Heart left ventricle (tissue), 16 donors: ENCODE results near the gene NAT14. TPM values are rescaled to one million over a fixed set of nuclear protein-coding genes. Genes with fewer than 3 reads are reported as not detected.

ENCODE experiments used
- ATAC-seq, 4 donors: fragments of 200-7000 bp; cut with Tn5 transposase; one replicate each; pipeline ENCODE4 v1.9.1; 2020 to 2022; ENCODE audit warnings: moderate library complexity in 4 of 4, mild to moderate bottlenecking in 3 of 4, moderate number of reproducible peaks in 1 of 4
- DNase-seq, 5 donors: peaks; one replicate each; pipeline ENCODE4 v3.0.0-alpha.2; 2020
- H3K27ac ChIP-seq, 12 donors: fragments of 200-600 bp; sonication (generic) in 4 of 12; one replicate each; pipeline versions ENCODE4 v1.5.0 to v1.8.0; 2016 to 2022; ENCODE audit warnings: mild to moderate bottlenecking in 2 of 12
- H3K27me3 ChIP-seq, 9 donors: fragments of 200-600 bp; sonication (generic) in 2 of 9; one replicate each; pipeline versions ENCODE4 v1.5.1 to v1.8.0; 2016 to 2022; ENCODE audit warnings: mild to moderate bottlenecking in 3 of 9
- H3K36me3 ChIP-seq, 9 donors: fragments of 200-600 bp; sonication (generic) in 2 of 9; one replicate each; pipeline versions ENCODE4 v1.5.0 to v1.8.0; 2018 to 2022; ENCODE audit warnings: mild to moderate bottlenecking in 2 of 9
- H3K4me1 ChIP-seq, 12 donors: fragments of 200-600 bp; sonication (generic) in 4 of 12; one replicate each; pipeline versions ENCODE4 v1.5.0 to v1.8.0; 2016 to 2022; ENCODE audit warnings: mild to moderate bottlenecking in 3 of 12
- H3K4me3 ChIP-seq, 12 donors: fragments of 200-600 bp; sonication (generic) in 4 of 12; one replicate each; pipeline versions ENCODE4 v1.5.0 to v1.8.0; 2017 to 2022; ENCODE audit warnings: mild to moderate bottlenecking in 9 of 12, moderate library complexity in 4 of 12
- H3K9me3 ChIP-seq, 12 donors: fragments of 200-600 bp; sonication (generic) in 4 of 12; one replicate each; pipeline versions ENCODE4 v1.5.0 to v1.8.0; 2016 to 2022; ENCODE audit warnings: mild to moderate bottlenecking in 1 of 12
- POLR2A ChIP-seq, 2 donors: fragments of 450-650 bp; IDR thresholded peaks; one replicate each; pipeline ENCODE4 v1.6.1; 2017; ENCODE audit warnings: antibody characterized with exemption in 2 of 2, mild to moderate bottlenecking in 2 of 2, moderate library complexity in 2 of 2
- WGBS, 4 donors: extraction: QIAGEN DNeasy Blood & Tissue Kit in 2 of 4; methylation state at CpG; one replicate each; pipeline versions ENCODE4 v1.1.5 to v1.1.7; 2013 to 2018; 5-methylcytosine and 5-hydroxymethylcytosine counted together
- intact Hi-C, 10 donors: fragments of 100-400 bp; cut with DNase I; formaldehyde crosslinking; loops; one replicate each; pipeline versions ENCODE4 v1.11.1 to v1.14.2; 2022
- polyA plus RNA-seq, 2 donors: library from polyadenylated mRNA; stranded (reverse); fragments of 200-250 nt; gene quantifications; one replicate each; pipeline ENCODE4 v1.2.3, GENCODE V29; 2013
- total RNA-seq, 9 donors: library from RNA; depleted of rRNA in 2 of 9; stranded (reverse); fragments of >200 nt in 2 of 9; fragmentation: NEBNext Ultra II Directional in 3 of 9; extraction: Animal tissue kit (Norgen Biotek cat#: 25700) in 3 of 9; gene quantifications; one replicate each; pipeline versions ENCODE4 v1.1.0 to v1.2.4, GENCODE V29; 2016 to 2023
- TF ChIP-seq, protein P1 (sequence below), 12 donors: fragments of 200-600 bp; sonication (generic) in 4 of 12; IDR thresholded peaks; one replicate each; pipeline versions ENCODE4 v1.5.0 to v1.8.0; 2018 to 2022; ENCODE audit warnings: antibody characterized with exemption in 12 of 12, mild to moderate bottlenecking in 5 of 12
- donor health status: ischemic (EF 13 %, LVEDD 7.1; RV severe dilation, severe dysfunction).
- donor health status: healthy with polysubstance abuse.
- donor health status: DM: no; HTN: yes; CAD: no.
- donor health status: DM: no; HTN: no; CAD: no.
- donor health status: ischemic (EF 25% LVEDD 6.9; RV normal size, moderate dysfunction).
- donor health status: ischemic (EF 25% LVEDD 5.7; RV mildly dilated, moderate dysfunction).
- donor health status: healthy.
- donor health status: DM: yes; HTN: yes; CAD: no.
- donor health status: ischemic (EF 35%, LVEDD 5.7; RV mildly dilated, moderate dysfunction).
- donor health status: nonischemic (EF 11% LVEDD 7.7; RV severe dilation, severe dysfunction).
- donor health status: DM: yes; HTN: yes; CAD: no.
- donor health status: PGD.
- donor health status: ischemic (EF 29% LVEDD 5.4; RV normal size, mild dysfunction).
- donor health status: nonischemic (EF 23%, LVEDD 6.1; RV moderate dilation, normal function).

NAT14 gene
- total and polyA plus RNA-seq, 11 donors = 2.9 to 10.4 (median 7.3) TPM

DNA sequence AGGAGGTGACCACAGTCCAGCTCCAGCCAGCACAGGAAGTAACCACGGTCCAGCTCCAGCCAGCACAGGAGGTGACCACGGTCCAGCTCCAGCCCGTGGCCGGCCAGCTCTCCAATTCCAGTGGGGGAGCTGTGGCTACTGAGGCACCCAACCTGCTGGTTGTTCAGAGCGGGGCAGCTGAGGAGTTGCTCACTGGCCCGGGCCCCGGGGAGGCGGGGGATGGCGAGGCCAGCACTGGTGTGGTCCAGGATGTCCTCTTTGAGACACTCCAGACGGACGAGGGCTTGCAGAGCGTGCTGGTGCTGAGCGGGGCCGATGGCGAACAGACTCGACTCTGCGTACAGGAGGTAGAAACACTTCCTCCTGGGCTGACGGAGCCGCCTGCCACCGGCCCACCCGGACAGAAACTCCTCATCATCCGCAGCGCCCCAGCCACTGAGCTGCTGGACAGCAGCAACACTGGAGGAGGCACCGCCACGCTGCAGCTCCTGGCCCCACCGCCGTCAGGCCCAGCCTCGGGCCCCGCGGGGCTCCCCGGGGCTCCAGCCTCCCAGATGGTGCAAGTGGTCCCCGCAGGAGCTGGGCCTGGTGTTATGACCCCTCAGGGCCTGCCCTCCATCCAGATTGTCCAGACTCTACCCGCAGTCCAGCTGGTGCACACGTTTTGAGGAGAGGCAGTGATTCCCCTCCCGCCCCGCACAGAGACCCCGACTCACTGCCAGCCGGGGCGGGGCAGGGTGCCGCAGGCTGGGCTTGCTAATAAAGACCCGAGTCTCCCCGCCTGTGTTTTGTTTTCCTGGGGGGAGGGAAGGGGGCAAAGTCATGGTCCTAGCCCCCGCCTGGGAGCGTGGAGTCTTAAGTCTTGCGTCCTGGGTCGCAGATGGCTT lies 1.0 kb upstream of the NAT14 start:
- peaks cover 0 to 23% (median 10%) of the 10 kb centered on the region in 9 donors for H3K36me3 ChIP-seq
- 58 to 69% (median 65%) methylated on average over 35 to 46 of the region's 46 CpGs for WGBS, 4 donors
- peaks cover 7 to 66% (median 40%) of the 10 kb centered on the region in 12 donors for H3K4me1 ChIP-seq
- no peak for TF ChIP-seq POLR2A (IDR thresholded peaks at IDR 0.05)
- TF ChIP-seq, protein P1, sequence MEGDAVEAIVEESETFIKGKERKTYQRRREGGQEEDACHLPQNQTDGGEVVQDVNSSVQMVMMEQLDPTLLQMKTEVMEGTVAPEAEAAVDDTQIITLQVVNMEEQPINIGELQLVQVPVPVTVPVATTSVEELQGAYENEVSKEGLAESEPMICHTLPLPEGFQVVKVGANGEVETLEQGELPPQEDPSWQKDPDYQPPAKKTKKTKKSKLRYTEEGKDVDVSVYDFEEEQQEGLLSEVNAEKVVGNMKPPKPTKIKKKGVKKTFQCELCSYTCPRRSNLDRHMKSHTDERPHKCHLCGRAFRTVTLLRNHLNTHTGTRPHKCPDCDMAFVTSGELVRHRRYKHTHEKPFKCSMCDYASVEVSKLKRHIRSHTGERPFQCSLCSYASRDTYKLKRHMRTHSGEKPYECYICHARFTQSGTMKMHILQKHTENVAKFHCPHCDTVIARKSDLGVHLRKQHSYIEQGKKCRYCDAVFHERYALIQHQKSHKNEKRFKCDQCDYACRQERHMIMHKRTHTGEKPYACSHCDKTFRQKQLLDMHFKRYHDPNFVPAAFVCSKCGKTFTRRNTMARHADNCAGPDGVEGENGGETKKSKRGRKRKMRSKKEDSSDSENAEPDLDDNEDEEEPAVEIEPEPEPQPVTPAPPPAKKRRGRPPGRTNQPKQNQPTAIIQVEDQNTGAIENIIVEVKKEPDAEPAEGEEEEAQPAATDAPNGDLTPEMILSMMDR (IDR thresholded peaks at IDR 0.05) = no peak
- DNase-seq (peak in 2 of 5 donors; percentile 27 to 29), ATAC-seq (no peak)
- peak overlapping the region in 7 of 12 donors; percentile 81 to 98 (median 90) for H3K27ac ChIP-seq
- H3K27me3 ChIP-seq = peaks cover 0 to 6% (median 0%) of the 10 kb centered on the region in 9 donors
- H3K4me3 ChIP-seq = peak overlapping the region in 10 of 12 donors; percentile 49 to 69 (median 60)
- intact Hi-C loops = no loop called here
- H3K9me3 ChIP-seq = no peaks in the 10 kb centered on the region

DNA sequence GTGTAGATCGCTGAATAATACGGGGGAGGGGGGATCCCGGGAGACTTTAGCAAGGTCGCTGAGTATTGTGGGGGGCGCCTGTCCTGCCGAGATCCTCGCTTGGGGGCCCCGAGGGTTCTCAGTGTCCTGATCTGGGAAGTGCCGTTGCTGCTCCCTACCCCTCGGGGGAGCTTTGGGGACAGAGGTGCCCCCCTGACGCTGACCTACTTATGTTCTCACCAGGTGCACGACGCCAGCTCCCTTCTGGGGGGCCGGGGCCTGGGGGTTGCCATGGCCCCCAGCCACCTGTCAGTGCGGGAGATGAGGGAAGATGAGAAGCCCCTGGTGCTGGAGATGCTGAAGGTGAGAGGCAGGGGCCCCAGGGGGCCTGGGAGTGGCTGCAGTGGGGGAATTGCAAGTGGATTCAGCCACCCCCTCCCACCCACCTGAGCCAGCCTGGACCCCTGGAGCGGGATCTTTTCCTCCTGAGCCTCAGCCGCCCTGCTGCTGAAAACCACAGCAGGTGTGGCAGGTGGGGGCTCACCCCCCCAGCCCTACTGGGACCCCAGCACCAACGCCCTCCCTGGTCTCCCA lies 537 bp downstream of the NAT14 start:
- Histone ChIP-seq H3K36me3 (peaks cover 0 to 23% (median 10%) of the 10 kb centered on the region in 9 donors), H3K9me3 (no peaks in the 10 kb centered on the region), H3K27me3 (peaks cover 0 to 6% (median 0%) of the 10 kb centered on the region in 9 donors), H3K4me1 (peaks cover 7 to 65% (median 40%) of the 10 kb centered on the region in 12 donors), H3K27ac (peak overlapping the region in 11 of 12 donors; percentile 64 to 98 (median 84)), H3K4me3 (peak overlapping the region; percentile 29 to 69 (median 60))
- ATAC-seq (no peak), DNase-seq (peak in 1 of 5 donors; percentile 38)
- WGBS, 4 donors = 29 to 54% (median 34%) methylated on average over 6 to 18 of the region's 18 CpGs
- intact Hi-C loops = no loop called here
- TF ChIP-seq, protein P1 (IDR thresholded peaks at IDR 0.05) = no peak
- TF ChIP-seq POLR2A (IDR thresholded peaks at IDR 0.05) = no peak

DNA sequence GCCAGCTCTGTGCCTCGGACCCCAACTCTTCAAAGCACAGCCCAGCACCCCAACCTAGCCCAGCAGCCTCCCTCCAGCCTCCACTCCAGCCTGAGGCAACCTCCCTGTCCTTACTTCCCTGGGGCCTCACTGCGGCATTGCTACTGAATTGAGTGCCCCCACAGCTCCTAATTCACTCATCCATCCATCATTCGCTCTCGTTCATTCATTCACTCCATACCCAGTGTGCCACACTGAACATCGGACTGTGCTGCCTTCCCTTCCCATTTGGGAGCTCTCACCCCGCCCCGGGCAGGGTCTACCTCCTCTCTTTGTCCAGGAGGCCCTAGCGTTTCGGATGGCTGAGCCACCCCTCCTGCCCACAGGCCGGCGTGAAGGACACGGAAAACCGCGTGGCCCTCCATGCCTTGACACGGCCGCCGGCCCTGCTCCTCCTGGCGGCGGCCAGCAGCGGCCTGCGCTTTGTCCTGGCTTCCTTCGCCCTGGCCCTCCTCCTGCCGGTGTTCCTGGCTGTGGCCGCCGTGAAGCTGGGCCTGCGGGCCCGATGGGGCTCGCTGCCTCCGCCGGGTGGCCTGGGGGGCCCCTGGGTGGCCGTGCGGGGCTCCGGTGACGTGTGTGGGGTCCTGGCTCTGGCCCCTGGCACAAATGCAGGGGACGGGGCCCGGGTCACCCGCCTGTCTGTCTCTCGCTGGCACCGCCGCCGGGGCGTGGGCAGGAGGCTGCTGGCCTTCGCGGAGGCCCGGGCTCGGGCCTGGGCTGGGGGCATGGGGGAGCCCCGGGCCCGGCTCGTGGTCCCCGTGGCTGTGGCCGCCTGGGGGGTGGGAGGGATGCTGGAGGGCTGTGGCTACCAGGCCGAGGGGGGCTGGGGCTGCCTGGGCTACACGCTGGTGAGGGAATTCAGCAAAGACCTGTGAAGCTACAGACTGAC lies 1.3 kb downstream of the NAT14 start:
- Histone ChIP-seq H3K9me3 (no peaks in the 10 kb centered on the region), H3K27ac (peak overlapping the region; percentile 65 to 98 (median 86)), H3K36me3 (peaks cover 0 to 20% (median 9%) of the 10 kb centered on the region in 9 donors), H3K4me3 (peak overlapping the region in 7 of 12 donors; percentile 15 to 38 (median 27)), H3K27me3 (peaks cover 0 to 6% (median 0%) of the 10 kb centered on the region in 9 donors), H3K4me1 (peaks cover 7 to 65% (median 40%) of the 10 kb centered on the region in 12 donors)
- intact Hi-C loops = no loop called here
- 61 to 74% (median 68%) methylated on average over 36 to 53 of the region's 53 CpGs for WGBS, 4 donors
- ATAC-seq (peak in 1 of 4 donors; percentile 5), DNase-seq (peak in 3 of 5 donors; percentile 33 to 76 (median 33))
- TF ChIP-seq, protein P1 (IDR thresholded peaks at IDR 0.05) = peak in 10 of 12 donors; percentile 8 to 45 (median 24)
- TF ChIP-seq POLR2A (IDR thresholded peaks at IDR 0.05) = no peak
